SU-DHL-6 (cell line): Measurements from ENCODE around the gene STS.

Experiments used
- H2AFZ ChIP-seq: fragments of 200-600 bp; sonication (generic); 2 replicates; pipeline ENCODE4 v1.6.1; 2014; ENCODE audit warnings: low read depth, mild to moderate bottlenecking, moderate library complexity, mixed read lengths, antibody characterized with exemption, low read length; ENCODE audit not compliant: severe bottlenecking
- H3F3A ChIP-seq: fragments of 200-600 bp; shearing (Covaris generic); 2 replicates; pipeline ENCODE4 v1.6.0; 2016; ENCODE audit warnings: antibody characterized with exemption, mild to moderate bottlenecking; ENCODE audit not compliant: insufficient read depth
- H3K27ac ChIP-seq: fragments of 200-600 bp; sonication (generic); 2 replicates; pipeline ENCODE4 v1.5.1; 2016; ENCODE audit warnings: low read depth, mild to moderate bottlenecking, low read length, moderate library complexity, mixed read lengths
- H3K27me3 ChIP-seq: fragments of 200-600 bp; sonication (generic), shearing (Covaris generic); 2 replicates; pipeline ENCODE4 v1.6.0; 2014; ENCODE audit warnings: mild to moderate bottlenecking, low read length
- H3K36me3 ChIP-seq: fragments of 200-600 bp; sonication (generic); 2 replicates; pipeline ENCODE4 v1.6.1; 2014; ENCODE audit warnings: mild to moderate bottlenecking, low read length, mixed read lengths
- H3K4me2 ChIP-seq: fragments of 300-600, 200-600 bp; shearing (Covaris generic), sonication (generic); 2 replicates; pipeline ENCODE4 v1.6.0; 2014; ENCODE audit warnings: low read length, low read depth, mild to moderate bottlenecking; ENCODE audit not compliant: poor library complexity, severe bottlenecking
- H3K4me3 ChIP-seq: fragments of 200-600 bp; sonication (generic); 2 replicates; pipeline ENCODE4 v1.5.1; 2014; ENCODE audit warnings: antibody characterized with exemption, low read length, mild to moderate bottlenecking, mixed read lengths; ENCODE audit not compliant: insufficient read depth, poor library complexity, severe bottlenecking
- H3K79me2 ChIP-seq: fragments of 200-600 bp; sonication (generic); 2 replicates; pipeline ENCODE4 v1.6.1; 2014; ENCODE audit warnings: mild to moderate bottlenecking, low read length, moderate library complexity; ENCODE audit not compliant: insufficient read depth
- H3K9ac ChIP-seq: fragments of 200-600 bp; sonication (generic); 2 replicates; pipeline ENCODE4 v1.7.0; 2014; ENCODE audit warnings: mild to moderate bottlenecking, low read length
- H3K9me2 ChIP-seq: fragments of 200-600 bp; sonication (generic); replicated peaks from 2 replicates; pipeline ENCODE4 v1.6.1; 2014; ENCODE audit warnings: low read length; ENCODE audit not compliant: insufficient read depth
- H3K9me3 ChIP-seq: fragments of 200-600 bp; sonication (generic); 2 replicates; pipeline ENCODE4 v1.6.1; 2014; ENCODE audit warnings: low read length, mixed read lengths; ENCODE audit not compliant: insufficient read depth
- H4K20me1 ChIP-seq: fragments of 200-600 bp; sonication (generic); 2 replicates; pipeline ENCODE4 v1.6.1; 2014; ENCODE audit warnings: low read depth, mild to moderate bottlenecking, antibody characterized with exemption, low read length, moderate library complexity, mixed read lengths
- CTCF ChIP-seq: fragments of 200-600 bp; sonication (generic); IDR thresholded peaks from one replicate; pipeline ENCODE4 v1.5.1; 2017; ENCODE audit warnings: antibody characterized with exemption, mild to moderate bottlenecking, low read length, moderate library complexity; ENCODE audit not compliant: insufficient read depth, poor library complexity, severe bottlenecking
- EZH2phosphoT487 ChIP-seq: fragments of 200-600 bp; sonication (generic), shearing (Covaris generic); conservative IDR thresholded peaks from 2 replicates; pipeline ENCODE4 v1.6.1; 2018; ENCODE audit warnings: mild to moderate bottlenecking, antibody characterized with exemption, low read length, moderate library complexity, mixed read lengths

The STS gene

GRCh38 chrX:7117587-7117986, 29.9 kb upstream of the STS start:
- Histone ChIP-seq H3F3A (peaks cover 33% of the 10 kb centered on the region), H3K79me2 (peaks cover 93% of the 10 kb centered on the region), H2AFZ (no peak overlapping the region), H3K27ac (peak overlapping the region; percentile 100), H3K9me3 (no peaks in the 10 kb centered on the region), H3K9ac (peak overlapping the region; percentile 62), H3K4me2 (peak overlapping the region; percentile 93), H3K36me3 (no peaks in the 10 kb centered on the region), H3K27me3 (no peaks in the 10 kb centered on the region), H3K4me3 (peak overlapping the region; percentile 23), H4K20me1 (no peaks in the 10 kb centered on the region), H3K9me2 (no peaks in the 10 kb centered on the region)
- TF ChIP-seq CTCF (no peak), EZH2phosphoT487 (no peak)

GRCh38 chrX:7119950-7120877, 27.3 kb upstream of the STS start:
- Histone ChIP-seq H3K79me2 (peaks cover 91% of the 10 kb centered on the region), H3K4me2 (peak overlapping the region; percentile 93), H3K9ac (peak overlapping the region; percentile 62), H2AFZ (no peak overlapping the region), H3K36me3 (0 out of 2 replicates have a peak, but pooled peaks cover 1% of the 10 kb centered on the region), H4K20me1 (no peaks in the 10 kb centered on the region), H3K9me2 (no peaks in the 10 kb centered on the region), H3K27me3 (no peaks in the 10 kb centered on the region), H3K4me3 (peak overlapping the region; percentile 25), H3K9me3 (no peaks in the 10 kb centered on the region), H3F3A (peaks cover 48% of the 10 kb centered on the region), H3K27ac (peak overlapping the region; percentile 100)
- TF ChIP-seq EZH2phosphoT487, result no peak
- no peak for TF ChIP-seq CTCF

GRCh38 chrX:7120878-7121219, 26.7 kb upstream of the STS start:
- H3K27ac ChIP-seq, result peak overlapping the region; percentile 100
- H3K4me2 ChIP-seq, result peak overlapping the region; percentile 93

More at GRCh38 chrX:7120878-7121219, 26.7 kb upstream of the STS start:
- no peaks in the 10 kb centered on the region for H3K9me3 ChIP-seq
- TF ChIP-seq EZH2phosphoT487 (no peak), CTCF (no peak)
- no peaks in the 10 kb centered on the region for H3K9me2 ChIP-seq
- H2AFZ ChIP-seq, result no peak overlapping the region
- H3K4me3 ChIP-seq, result no peak overlapping the region
- H3K36me3 ChIP-seq, result peaks cover 3% of the 10 kb centered on the region; the same call in 1 of the 2 replicates
- peaks cover 51% of the 10 kb centered on the region for H3F3A ChIP-seq
- H3K27me3 ChIP-seq, result no peaks in the 10 kb centered on the region
- H3K79me2 ChIP-seq, result peaks cover 92% of the 10 kb centered on the region
- H4K20me1 ChIP-seq, result no peaks in the 10 kb centered on the region
- peak overlapping the region; percentile 62 for H3K9ac ChIP-seq
